ENCODE results near the gene SPAG7. TPM values are rescaled to one million over a fixed set of nuclear protein-coding genes. Genes with fewer than 3 reads are reported as not detected.

Gene SPAG7
- total RNA-seq, 1 experiment from 2014 or later = 105 TPM

- H3K36me3 ChIP-seq (replicated peaks; ENCODE audit: control insufficient read depth, insufficient read depth, low read length) = peaks cover 33% of the 10 kb centered on the region
- peak; percentile 92 for DNase-seq
- peak overlapping the region; percentile 89 for H3K4me3 ChIP-seq (ENCODE audit: insufficient read depth, low read depth, low read length)
- H3K27me3 ChIP-seq (ENCODE audit: control insufficient read depth, insufficient read depth, low read length) = no peaks in the 10 kb centered on the region
These were observed 26.9 kb downstream of the SPAG7 start for GRCh38 chr17:4940555-4941318.

- Histone ChIP-seq H3K4me3 (ENCODE audit: insufficient read depth, low read depth, low read length) (peak within 1 kb of the TSS; percentile 89), H3K36me3 (replicated peaks; ENCODE audit: control insufficient read depth, insufficient read depth, low read length) (peaks cover 28% of the 10 kb centered on the region), H3K27me3 (ENCODE audit: control insufficient read depth, insufficient read depth, low read length) (no peaks in the 10 kb centered on the region)
- peak; percentile 99 for DNase-seq
These were observed 27.6 kb downstream of the SPAG7 start, which contains the start of the genes RNF167 and SLC25A11 for GRCh38 chr17:4939796-4940554. Gene RNF167, plus strand, starts transcription at chr17:4940268. Its CDS starts 642 bp downstream, at chr17:4940910. Gene SLC25A11, minus strand, starts transcription at chr17:4940046. Its CDS starts 136 bp downstream, at chr17:4939910.

GRCh38 chr17:4939546-4939795 lies 28.1 kb downstream of the SPAG7 start:
- H3K27me3 ChIP-seq (ENCODE audit: control insufficient read depth, insufficient read depth, low read length) = no peaks in the 10 kb centered on the region
- DNase-seq = no peak

GRCh38 chr17:4938688-4939545 lies 28.7 kb downstream of the SPAG7 start:
- Histone ChIP-seq H3K4me3 (ENCODE audit: insufficient read depth, low read depth, low read length) (peak overlapping the region; percentile 89), H3K36me3 (replicated peaks; ENCODE audit: control insufficient read depth, insufficient read depth, low read length) (peaks cover 25% of the 10 kb centered on the region), H3K27me3 (ENCODE audit: control insufficient read depth, insufficient read depth, low read length) (no peaks in the 10 kb centered on the region)
- DNase-seq = peak; percentile 37

More at GRCh38 chr17:4939546-4939795, 28.1 kb downstream of the SPAG7 start:
- H3K36me3 ChIP-seq (replicated peaks; ENCODE audit: control insufficient read depth, insufficient read depth, low read length) = peaks cover 25% of the 10 kb centered on the region
- peak overlapping the region; percentile 89 for H3K4me3 ChIP-seq (ENCODE audit: insufficient read depth, low read depth, low read length)

- peak; percentile 36 for DNase-seq
- Histone ChIP-seq H3K4me3 (ENCODE audit: insufficient read depth, low read depth, low read length) (no peak overlapping the region), H3K27me3 (ENCODE audit: control insufficient read depth, insufficient read depth, low read length) (no peaks in the 10 kb centered on the region), H3K36me3 (replicated peaks; ENCODE audit: control insufficient read depth, insufficient read depth, low read length) (peaks cover 21% of the 10 kb centered on the region)
These were observed 29.5 kb downstream of the SPAG7 start for GRCh38 chr17:4938069-4938491.

DNA sequence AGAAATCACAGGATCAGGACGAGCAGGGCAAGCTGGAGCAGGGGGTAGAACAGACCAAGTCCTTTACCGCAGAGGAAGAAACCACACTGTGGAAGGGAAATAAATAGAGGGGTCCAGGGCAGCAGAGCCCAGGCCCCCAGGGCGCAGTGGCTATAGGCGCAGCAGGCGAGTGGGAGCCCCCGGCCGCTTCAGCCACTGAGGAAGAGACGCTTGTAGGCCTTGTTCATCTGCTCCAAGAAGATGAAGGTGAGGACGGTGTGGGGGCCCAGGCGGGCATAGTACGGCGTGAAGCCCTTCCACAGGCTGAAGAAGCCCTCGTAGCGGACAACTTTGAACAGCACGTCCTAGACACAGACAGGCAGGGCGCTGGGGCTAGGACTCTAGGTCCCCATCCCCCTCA lies 30.1 kb downstream of the SPAG7 start:
- no peaks in the 10 kb centered on the region for H3K27me3 ChIP-seq (ENCODE audit: control insufficient read depth, insufficient read depth, low read length)
- no peak for DNase-seq
- peaks cover 16% of the 10 kb centered on the region for H3K36me3 ChIP-seq (replicated peaks; ENCODE audit: control insufficient read depth, insufficient read depth, low read length)
- no peak overlapping the region for H3K4me3 ChIP-seq (ENCODE audit: insufficient read depth, low read depth, low read length)

GRCh38 chr17:4936436-4936835 lies 31.2 kb downstream of the SPAG7 start:
- peaks cover 10% of the 10 kb centered on the region for H3K36me3 ChIP-seq (replicated peaks; ENCODE audit: control insufficient read depth, insufficient read depth, low read length)
- peak; percentile 13 for DNase-seq
- H3K4me3 ChIP-seq (ENCODE audit: insufficient read depth, low read depth, low read length) = no peak overlapping the region

DNA sequence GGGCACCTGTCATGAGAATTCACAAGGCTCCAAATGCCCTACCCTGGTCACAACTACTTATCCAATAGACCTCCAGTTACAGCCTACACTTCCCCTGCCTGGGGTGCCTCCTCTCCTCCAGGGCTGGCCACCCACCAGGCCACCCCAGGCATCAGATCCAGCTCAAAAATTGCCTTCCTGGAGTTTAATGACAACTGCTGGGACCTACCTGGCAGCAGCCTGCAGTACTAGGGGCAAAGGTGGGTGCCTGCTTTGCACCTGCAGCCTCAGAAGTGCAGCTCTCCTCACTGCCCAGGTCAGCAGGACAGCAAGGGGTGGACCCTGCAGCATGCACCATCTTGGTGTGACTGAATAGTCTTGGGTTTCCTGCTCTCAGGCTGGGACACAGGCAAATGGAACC lies 32.0 kb downstream of the SPAG7 start:
- Histone ChIP-seq H3K27me3 (ENCODE audit: control insufficient read depth, insufficient read depth, low read length) (no peaks in the 10 kb centered on the region), H3K4me3 (ENCODE audit: insufficient read depth, low read depth, low read length) (no peak overlapping the region), H3K36me3 (replicated peaks; ENCODE audit: control insufficient read depth, insufficient read depth, low read length) (peaks cover 10% of the 10 kb centered on the region)
- DNase-seq = no peak

More at GRCh38 chr17:4936436-4936835, 31.2 kb downstream of the SPAG7 start:
- no peaks in the 10 kb centered on the region for H3K27me3 ChIP-seq (ENCODE audit: control insufficient read depth, insufficient read depth, low read length)

DNA sequence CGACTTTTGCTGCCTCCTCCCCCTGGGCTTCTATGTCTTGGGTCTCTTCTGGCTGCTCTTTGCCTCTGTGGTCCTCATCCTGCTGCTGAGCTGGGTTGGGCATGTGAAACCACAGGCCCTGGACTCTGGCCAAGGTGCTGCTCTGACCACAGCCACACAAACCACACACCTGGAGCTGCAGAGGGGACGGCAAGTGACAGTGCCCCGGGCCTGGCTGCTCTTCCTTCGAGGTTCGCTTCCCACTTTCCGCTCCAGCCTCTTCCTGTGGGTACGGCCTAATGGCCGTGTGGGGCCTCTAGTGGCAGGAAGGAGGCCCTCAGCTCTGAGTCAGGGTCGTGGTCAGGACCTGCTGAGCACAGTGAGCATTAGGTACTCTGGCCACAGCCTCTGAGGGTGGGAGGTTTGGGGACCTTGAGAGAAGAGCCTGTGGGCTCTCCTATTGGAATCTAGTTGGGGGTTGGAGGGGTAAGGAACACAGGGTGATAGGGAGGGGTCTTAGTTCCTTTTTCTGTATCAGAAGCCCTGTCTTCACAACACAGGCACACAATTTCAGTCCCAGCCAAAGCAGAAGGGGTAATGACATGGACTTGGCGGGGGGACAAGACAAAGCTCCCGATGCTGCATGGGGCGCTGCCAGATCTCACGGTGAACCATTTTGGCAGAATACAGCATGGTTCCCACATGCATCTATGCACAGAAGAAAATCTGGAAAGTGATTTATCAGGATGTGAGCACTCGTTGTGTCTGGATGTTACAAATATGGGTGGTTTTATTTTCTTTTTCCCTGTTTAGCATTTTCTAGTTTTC lies 33.2 kb downstream of the SPAG7 start:
- peaks cover 10% of the 10 kb centered on the region for H3K36me3 ChIP-seq (replicated peaks; ENCODE audit: control insufficient read depth, insufficient read depth, low read length)
- peak; percentile 84 for DNase-seq
- no peaks in the 10 kb centered on the region for H3K27me3 ChIP-seq (ENCODE audit: control insufficient read depth, insufficient read depth, low read length)
- H3K4me3 ChIP-seq (ENCODE audit: insufficient read depth, low read depth, low read length) = no peak overlapping the region

- Histone ChIP-seq H3K36me3 (replicated peaks; ENCODE audit: control insufficient read depth, insufficient read depth, low read length) (peaks cover 10% of the 10 kb centered on the region), H3K27me3 (ENCODE audit: control insufficient read depth, insufficient read depth, low read length) (no peaks in the 10 kb centered on the region), H3K4me3 (ENCODE audit: insufficient read depth, low read depth, low read length) (no peak overlapping the region)
- peak; percentile 38 for DNase-seq
These were observed 34.0 kb downstream of the SPAG7 start for GRCh38 chr17:4933646-4934045.

DNA sequence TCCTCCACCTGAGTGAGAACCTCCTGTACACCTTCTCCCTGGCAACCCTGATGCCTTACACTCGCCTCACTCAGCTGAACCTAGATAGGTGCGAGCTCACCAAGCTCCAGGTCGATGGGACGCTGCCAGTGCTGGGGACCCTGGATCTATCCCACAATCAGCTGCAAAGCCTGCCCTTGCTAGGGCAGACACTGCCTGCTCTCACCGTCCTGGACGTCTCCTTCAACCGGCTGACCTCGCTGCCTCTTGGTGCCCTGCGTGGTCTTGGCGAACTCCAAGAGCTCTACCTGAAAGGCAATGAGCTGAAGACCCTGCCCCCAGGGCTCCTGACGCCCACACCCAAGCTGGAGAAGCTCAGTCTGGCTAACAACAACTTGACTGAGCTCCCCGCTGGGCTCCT lies 34.9 kb downstream of the SPAG7 start:
- Histone ChIP-seq H3K27me3 (ENCODE audit: control insufficient read depth, insufficient read depth, low read length) (no peaks in the 10 kb centered on the region), H3K36me3 (replicated peaks; ENCODE audit: control insufficient read depth, insufficient read depth, low read length) (peaks cover 6% of the 10 kb centered on the region), H3K4me3 (ENCODE audit: insufficient read depth, low read depth, low read length) (no peak overlapping the region)
- no peak for DNase-seq

- Histone ChIP-seq H3K27me3 (ENCODE audit: control insufficient read depth, insufficient read depth, low read length) (no peaks in the 10 kb centered on the region), H3K4me3 (ENCODE audit: insufficient read depth, low read depth, low read length) (no peak within 1 kb of the TSS), H3K36me3 (replicated peaks; ENCODE audit: control insufficient read depth, insufficient read depth, low read length) (no peaks in the 10 kb centered on the region; the same call in 1 of the 2 replicates)
- DNase-seq = no peak
These were observed 35.7 kb downstream of the SPAG7 start, which contains the start of gene GP1BA for GRCh38 chr17:4931963-4932362. Gene GP1BA, plus strand, starts transcription at chr17:4932277. Its CDS starts 328 bp downstream, at chr17:4932605.

GRCh38 chr17:4928881-4929280 lies 38.7 kb downstream of the SPAG7 start:
- Histone ChIP-seq H3K36me3 (replicated peaks; ENCODE audit: control insufficient read depth, insufficient read depth, low read length) (no peaks in the 10 kb centered on the region), H3K27me3 (ENCODE audit: control insufficient read depth, insufficient read depth, low read length) (no peaks in the 10 kb centered on the region), H3K4me3 (ENCODE audit: insufficient read depth, low read depth, low read length) (no peak overlapping the region)
- DNase-seq = no peak

All from H7 (cell line).